GM12878 (cell line): ENCODE results near the gene SETD1A. TPM values are rescaled to one million over a fixed set of nuclear protein-coding genes. Genes with fewer than 3 reads are reported as not detected.
A peak's percentile ranks its signal among the peaks of the same experiment; 100 is the strongest.

Experiments used
- ATAC-seq: fragments of 200-7000 bp; cut with Tn5 transposase; 3 replicates; pipeline ENCODE4 v1.9.1; 2020; ENCODE audit warnings: mild to moderate bottlenecking, moderate library complexity
- BruUV-seq: library from RNA; stranded (reverse); fragments of 400-500 nt; replicated peaks from 2 replicates; lab custom pipeline; 2021; lab: Mats Ljungman, UMichigan
- CTCF ChIA-PET: fragments of 300-600 bp; sonication (Branson Sonifier 250); formaldehyde crosslinking; extraction: SDS; loops from one replicate; lab custom pipeline; 2021; ENCODE audit warnings: inconsistent platforms; lab: Yijun Ruan, JAX
- POLR2A ChIA-PET: fragments of 350-600 bp; formaldehyde crosslinking; extraction: SDS; loops from one replicate; lab custom pipeline; 2021; ENCODE audit warnings: inconsistent platforms; lab: Charles Lee
- RAD21 ChIA-PET: fragments of 300-600 bp; sonication (Branson Sonifier 250); formaldehyde crosslinking; loops from one replicate; lab custom pipeline; 2023; ENCODE audit warnings: antibody characterized with exemption; ENCODE audit not compliant: unreplicated experiment; lab: Charles Lee
- SMC1A ChIA-PET: fragments of 300-600 bp; sonication (Branson Sonifier 250); formaldehyde crosslinking; loops from one replicate; lab custom pipeline; 2023; ENCODE audit not compliant: unreplicated experiment, uncharacterized antibody; lab: Charles Lee
- DNase-seq: peaks from one replicate; pipeline ENCODE4 v3.0.0-alpha.2; 2011; ENCODE audit warnings: low read depth, low spot score
- FAIRE-seq: peaks from 3 replicates; lab custom pipeline; 2011; peaks lifted over from hg19 to GRCh38; lab: Jason Lieb, UNC
- H2AFZ ChIP-seq: 2 replicates; pipeline ENCODE4 v1.6.0; 2011; ENCODE audit warnings: low read depth, low read length, control low read depth; ENCODE audit not compliant: control insufficient read depth
- H3K27ac ChIP-seq: 2 replicates; pipeline ENCODE4 v1.5.1; 2011; ENCODE audit warnings: control low read depth; ENCODE audit not compliant: control insufficient read depth, insufficient read depth
- H3K27me3 ChIP-seq, 2 experiments: replicated peaks in 1 of 2; 2 replicates each; pipeline versions ENCODE4 v1.6.0 to v1.6.1; 2011; ENCODE audit warnings: low read length in 1 of 2; ENCODE audit not compliant: control insufficient read depth in 2 of 2, insufficient read depth in 2 of 2
- H3K36me3 ChIP-seq, 2 experiments: 2 replicates each; pipeline ENCODE4 v1.5.1; 2011; ENCODE audit warnings: low read length in 1 of 2; ENCODE audit not compliant: control insufficient read depth in 2 of 2, insufficient read depth in 2 of 2
- H3K4me1 ChIP-seq: 2 replicates; pipeline ENCODE4 v1.6.1; 2011; ENCODE audit warnings: mild to moderate bottlenecking, low read length, moderate library complexity, mixed read lengths; ENCODE audit not compliant: control insufficient read depth, insufficient read depth
- H3K4me2 ChIP-seq: 2 replicates; pipeline ENCODE4 v1.6.0; 2011; ENCODE audit warnings: control low read depth; ENCODE audit not compliant: control insufficient read depth, insufficient read depth
- H3K4me3 ChIP-seq: fragments of 200-600 bp; sonication (generic); 2 replicates; pipeline ENCODE4 v1.5.1; 2016
- H3K79me2 ChIP-seq: 2 replicates; pipeline ENCODE4 v1.6.0; 2011; ENCODE audit warnings: low read length; ENCODE audit not compliant: control insufficient read depth, insufficient read depth
- H3K9ac ChIP-seq: 2 replicates; pipeline ENCODE4 v1.8.0; 2011; ENCODE audit warnings: low read length, control low read depth, mixed read lengths; ENCODE audit not compliant: control insufficient read depth, insufficient read depth
- H3K9me3 ChIP-seq: replicated peaks from 3 replicates; pipeline ENCODE4 v1.5.1; 2011; ENCODE audit warnings: mild to moderate bottlenecking, low read length; ENCODE audit not compliant: control insufficient read depth, insufficient read depth
- H4K20me1 ChIP-seq: 2 replicates; pipeline ENCODE4 v1.6.0; 2011; ENCODE audit not compliant: control insufficient read depth, insufficient read depth
- CHD2 ChIP-seq: IDR thresholded peaks from 2 replicates; pipeline ENCODE4 v1.6.1; 2011; ENCODE audit warnings: low read depth, low read length, improper control_type of control experiment, borderline replicate concordance
- HDGF ChIP-seq: fragments of 450-650 bp; IDR thresholded peaks from 2 replicates; pipeline ENCODE4 v1.6.1; 2016; ENCODE audit warnings: antibody characterized with exemption
- MXI1 ChIP-seq: fragments of 150-350 bp; IDR thresholded peaks from 2 replicates; pipeline ENCODE4 v1.6.1; 2011; ENCODE audit warnings: low read depth, mild to moderate bottlenecking, inconsistent platforms, low read length, improper control_type of control experiment
- NBN ChIP-seq: fragments of 450-650 bp; IDR thresholded peaks from 2 replicates; pipeline ENCODE4 v1.6.1; 2016
- NR2F1 ChIP-seq: fragments of 450-650 bp; conservative IDR thresholded peaks from 2 replicates; pipeline ENCODE4 v1.6.1; 2017; ENCODE audit warnings: mild to moderate bottlenecking
- PAX5 ChIP-seq: IDR thresholded peaks from 2 replicates; pipeline ENCODE4 v1.6.1; 2011; ENCODE audit warnings: low read depth, low read length, borderline replicate concordance
- RAD21 ChIP-seq: IDR thresholded peaks from 2 replicates; pipeline ENCODE4 v1.6.1; 2011; ENCODE audit warnings: mild to moderate bottlenecking, low read depth, low read length, moderate library complexity; ENCODE audit not compliant: insufficient read depth
- RAD51 ChIP-seq: fragments of 450-650 bp; IDR thresholded peaks from 2 replicates; pipeline ENCODE4 v1.6.1; 2016; ENCODE audit warnings: moderate library complexity, mild to moderate bottlenecking, inconsistent platforms
- RB1 ChIP-seq: fragments of 450-650 bp; formaldehyde crosslinking; IDR thresholded peaks from 2 replicates; pipeline ENCODE4 v1.6.1; 2017; ENCODE audit warnings: mild to moderate bottlenecking, borderline replicate concordance
- SIX5 ChIP-seq: IDR thresholded peaks from 2 replicates; pipeline ENCODE4 v1.6.1; 2011; ENCODE audit warnings: mild to moderate bottlenecking, low read depth, low read length, moderate library complexity; ENCODE audit not compliant: severe bottlenecking
- SMARCA5 ChIP-seq: fragments of 450-650 bp; IDR thresholded peaks from 2 replicates; pipeline ENCODE4 v1.6.1; 2017; ENCODE audit warnings: mild to moderate bottlenecking
- TCF3 ChIP-seq: IDR thresholded peaks from 2 replicates; pipeline ENCODE4 v1.6.1; 2012; ENCODE audit warnings: low read depth, mild to moderate bottlenecking, low read length, borderline replicate concordance; ENCODE audit not compliant: insufficient read depth
- YY1 ChIP-seq: IDR thresholded peaks from 2 replicates; pipeline ENCODE4 v1.6.1; 2011; ENCODE audit warnings: low read depth, mild to moderate bottlenecking, low read length
- ZNF207 ChIP-seq: fragments of 450-650 bp; IDR thresholded peaks from 2 replicates; pipeline ENCODE4 v1.6.1; 2014; ENCODE audit warnings: antibody characterized with exemption, mild to moderate bottlenecking, borderline replicate concordance
- WGBS: methylation state at CpG from one replicate; pipeline ENCODE4 v1.1.6; 2016; ENCODE audit warnings: low lambda C conversion rate; ENCODE audit not compliant: insufficient replicate concordance, insufficient coverage; ENCODE audit errors: missing lambda C conversion rate; 5-methylcytosine and 5-hydroxymethylcytosine counted together
- in situ Hi-C: fragments of 300-500 bp; cut with MboI; formaldehyde crosslinking; loops from 9 replicates; pipeline ENCODE4 v1.14.3; 2018; ENCODE audit warnings: mixed read lengths
- intact Hi-C: fragments of 100-400 bp; cut with micrococcal nuclease; formaldehyde crosslinking; loops from one replicate; pipeline ENCODE4 v1.14.2; 2022; ENCODE audit not compliant: unreplicated experiment
- polyA plus RNA-seq, 11 experiments: library from polyadenylated mRNA; depleted of rRNA in 4 of 11; unstranded in 6 of 11; stranded (reverse) in 5 of 11; fragments of >200 nt; fragmentation: Nextera tagmentation in 4 of 11; fragmentation: Illumina TruSeq in 1 of 11; extraction: Ambion mirVana in 4 of 11; extraction: Trizol in 1 of 11; gene quantifications; 1 replicate in 1 of 11; 2 replicates in 10 of 11; pipeline versions ENCODE4 v1.2.1 to v1.2.3, GENCODE V29; 2011 to 2016; ENCODE audit warnings: inconsistent platforms in 2 of 11, missing spikeins in 2 of 11, low read depth in 1 of 11
- total RNA-seq, 4 experiments: library from RNA; depleted of rRNA in 3 of 4; stranded (reverse); fragments of >200 nt in 3 of 4; fragmentation: Illumina TruSeq in 1 of 4; extraction: Trizol in 1 of 4; gene quantifications; 2 replicates each; pipeline versions ENCODE4 v1.2.1 to v1.2.3, GENCODE V29; 2013 to 2021
- TF ChIP-seq, protein P1 (sequence below): IDR thresholded peaks from 2 replicates; pipeline ENCODE4 v1.6.1; 2012; ENCODE audit warnings: low read depth, low read length, improper control_type of control experiment
- TF ChIP-seq, protein P2 (sequence below), 3 experiments: IDR thresholded peaks in 2 of 3; conservative IDR thresholded peaks in 1 of 3; 2 replicates each; pipeline ENCODE4 v1.5.1; 2011; ENCODE audit warnings: low read depth in 3 of 3, low read length in 3 of 3, mild to moderate bottlenecking in 3 of 3, control low read depth in 2 of 3, moderate library complexity in 2 of 3, inconsistent platforms in 1 of 3, mixed read lengths in 1 of 3; ENCODE audit not compliant: control insufficient read depth in 2 of 3, insufficient read depth in 1 of 3; ENCODE audit errors: extremely low read depth in 1 of 3
- TF ChIP-seq, protein P3 (sequence below): IDR thresholded peaks from 2 replicates; pipeline ENCODE4 v1.6.1; 2012; ENCODE audit warnings: low read depth, low read length, improper control_type of control experiment
- TF ChIP-seq, protein P4 (sequence below): IDR thresholded peaks from 2 replicates; pipeline ENCODE4 v1.6.1; 2011; ENCODE audit warnings: borderline replicate concordance, low read depth, mild to moderate bottlenecking, moderate library complexity, mixed read lengths, low read length; ENCODE audit not compliant: insufficient read depth; ENCODE audit errors: extremely low read length

SETD1A gene
- total and polyA plus RNA-seq, 10 of the 15 experiments (the other 5 are each of a cell fraction or from before 2014, with no cell fraction given), result 0.02 to 25.9 (median 4.9) TPM

DNA sequence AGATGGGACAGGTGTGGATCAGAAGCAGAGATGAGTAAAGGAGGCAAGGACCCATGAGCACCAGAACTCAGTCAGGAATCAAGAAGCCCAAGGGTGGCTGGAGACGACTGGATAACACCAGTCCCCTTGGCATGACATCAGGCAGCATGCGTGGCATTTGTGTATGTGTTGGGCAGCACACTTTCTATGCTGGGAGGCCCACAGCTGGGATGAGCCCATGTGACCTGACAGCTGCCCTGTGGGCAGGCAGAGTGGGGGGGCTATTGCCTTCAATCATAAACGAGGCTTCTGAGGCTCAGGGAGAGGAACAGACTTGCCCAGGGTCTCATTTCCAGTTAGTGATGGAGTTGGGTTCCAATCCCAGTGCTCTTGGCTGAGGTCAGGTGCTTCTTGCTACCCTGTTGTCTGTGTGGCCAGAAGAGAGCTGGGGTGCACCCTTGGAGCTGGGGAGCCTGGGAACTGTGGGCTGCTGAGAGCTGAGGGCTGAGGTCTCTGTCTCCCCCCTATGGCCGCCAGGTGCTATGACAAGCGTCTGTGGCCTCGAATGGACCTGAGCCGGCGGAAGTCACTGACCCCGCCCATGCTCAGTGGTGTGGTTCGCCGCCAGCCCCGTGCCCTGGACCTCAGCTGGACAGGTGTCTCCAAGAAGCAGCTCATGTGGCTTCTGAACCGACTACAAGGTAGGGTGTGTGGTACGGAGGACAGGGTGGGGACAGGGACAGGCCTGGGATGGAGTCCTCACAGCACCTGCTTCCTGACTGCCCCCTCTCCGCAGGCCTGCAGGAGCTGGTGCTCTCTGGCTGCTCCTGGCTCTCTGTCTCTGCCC, 15.7 kb upstream of the SETD1A start:
- WGBS, result 23% methylated on average over 15 of the region's 15 CpGs
- no peak for DNase-seq
- in situ Hi-C loops, result no loop called here
- Histone ChIP-seq H3K79me2 (no peaks in the 10 kb centered on the region), H3K9me3 (no peaks in the 10 kb centered on the region), H3K36me3 (peaks cover 0 to 7% of the 10 kb centered on the region in 2 experiments; a peak in 2 of 4 replicates), H3K4me2 (peak overlapping the region; percentile 34), H3K27me3 (no peaks in the 10 kb centered on the region), H4K20me1 (no peaks in the 10 kb centered on the region), H3K4me3 (no peak overlapping the region), H3K4me1 (peaks cover 9% of the 10 kb centered on the region), H2AFZ (peak overlapping the region; percentile 49; the same call in 1 of the 2 replicates), H3K27ac (no peak overlapping the region), H3K9ac (no peak overlapping the region)
- FAIRE-seq, result peak; percentile 98
- ChIA-PET POLR2A (interaction anchor here (0.6 to 3.2 kb wide), 5 partner anchors 8 to 194 kb away, joined by 3 to 8 read pairs (median 3); partner anchors contain the start of gene FBXL19), CTCF (interaction anchor here (0.7 to 5.0 kb wide), 39 partner anchors 8 to 514 kb away, joined by 3 to 60 read pairs (median 4); partner anchors contain the start of genes FBXL19 and SRCAP), RAD21 (interaction anchor here (0.7 to 4.2 kb wide), 13 partner anchors 9 to 245 kb away, joined by 3 to 34 read pairs (median 4); partner anchors contain the start of gene PHKG2), SMC1A (interaction anchor here (0.7 to 4.0 kb wide), 13 partner anchors 8 to 281 kb away, joined by 3 to 39 read pairs (median 5); partner anchors contain the start of gene CTF1)
- no TSS peak for BruUV-seq
- intact Hi-C loops, result loop anchor here (1.0 kb wide), 1 partner anchor 98 kb away; no protein-coding TSS in a partner anchor
- peak; percentile 99 for ATAC-seq
- TF ChIP-seq, protein P1, sequence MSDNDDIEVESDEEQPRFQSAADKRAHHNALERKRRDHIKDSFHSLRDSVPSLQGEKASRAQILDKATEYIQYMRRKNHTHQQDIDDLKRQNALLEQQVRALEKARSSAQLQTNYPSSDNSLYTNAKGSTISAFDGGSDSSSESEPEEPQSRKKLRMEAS, result no peak
- TF ChIP-seq ZNF207 (0 out of 2 replicates have a peak, but pooled peaks have one; percentile 21), NBN (0 out of 2 replicates have a peak, but pooled peaks have one; percentile 64), MXI1 (0 out of 2 replicates have a peak, but pooled peaks have one; percentile 37), RB1 (0 out of 2 replicates have a peak, but pooled peaks have one; percentile 51), RAD51 (peak; percentile 38; the same call in 1 of the 2 replicates), PAX5 (peak; percentile 47; the same call in 1 of the 2 replicates), TCF3 (0 out of 2 replicates have a peak, but pooled peaks have one; percentile 27), YY1 (peak; percentile 54; the same call in 1 of the 2 replicates), SIX5 (peak; percentile 10), CHD2 (no peak), NR2F1 (peak; percentile 16; the same call in 1 of the 2 replicates), RAD21 (peak; percentile 67), SMARCA5 (no peak; the same call in 1 of the 2 replicates), HDGF (peak; percentile 57; the same call in 1 of the 2 replicates)
- TF ChIP-seq, protein P2, sequence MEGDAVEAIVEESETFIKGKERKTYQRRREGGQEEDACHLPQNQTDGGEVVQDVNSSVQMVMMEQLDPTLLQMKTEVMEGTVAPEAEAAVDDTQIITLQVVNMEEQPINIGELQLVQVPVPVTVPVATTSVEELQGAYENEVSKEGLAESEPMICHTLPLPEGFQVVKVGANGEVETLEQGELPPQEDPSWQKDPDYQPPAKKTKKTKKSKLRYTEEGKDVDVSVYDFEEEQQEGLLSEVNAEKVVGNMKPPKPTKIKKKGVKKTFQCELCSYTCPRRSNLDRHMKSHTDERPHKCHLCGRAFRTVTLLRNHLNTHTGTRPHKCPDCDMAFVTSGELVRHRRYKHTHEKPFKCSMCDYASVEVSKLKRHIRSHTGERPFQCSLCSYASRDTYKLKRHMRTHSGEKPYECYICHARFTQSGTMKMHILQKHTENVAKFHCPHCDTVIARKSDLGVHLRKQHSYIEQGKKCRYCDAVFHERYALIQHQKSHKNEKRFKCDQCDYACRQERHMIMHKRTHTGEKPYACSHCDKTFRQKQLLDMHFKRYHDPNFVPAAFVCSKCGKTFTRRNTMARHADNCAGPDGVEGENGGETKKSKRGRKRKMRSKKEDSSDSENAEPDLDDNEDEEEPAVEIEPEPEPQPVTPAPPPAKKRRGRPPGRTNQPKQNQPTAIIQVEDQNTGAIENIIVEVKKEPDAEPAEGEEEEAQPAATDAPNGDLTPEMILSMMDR (IDR thresholded peaks at IDR 0.05 in 2 of 3, conservative IDR thresholded peaks at IDR 0.05 in 1 of 3; ENCODE audit: control insufficient read depth in 2 of 3, extremely low read depth in 1 of 3, insufficient read depth in 1 of 3, low read depth in 3 of 3, low read length in 3 of 3), result peak; percentile 94 to 99 (median 95)
- TF ChIP-seq, protein P3, sequence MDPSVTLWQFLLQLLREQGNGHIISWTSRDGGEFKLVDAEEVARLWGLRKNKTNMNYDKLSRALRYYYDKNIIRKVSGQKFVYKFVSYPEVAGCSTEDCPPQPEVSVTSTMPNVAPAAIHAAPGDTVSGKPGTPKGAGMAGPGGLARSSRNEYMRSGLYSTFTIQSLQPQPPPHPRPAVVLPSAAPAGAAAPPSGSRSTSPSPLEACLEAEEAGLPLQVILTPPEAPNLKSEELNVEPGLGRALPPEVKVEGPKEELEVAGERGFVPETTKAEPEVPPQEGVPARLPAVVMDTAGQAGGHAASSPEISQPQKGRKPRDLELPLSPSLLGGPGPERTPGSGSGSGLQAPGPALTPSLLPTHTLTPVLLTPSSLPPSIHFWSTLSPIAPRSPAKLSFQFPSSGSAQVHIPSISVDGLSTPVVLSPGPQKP, result peak; percentile 27; the same call in 1 of the 2 replicates
- TF ChIP-seq, protein P4, sequence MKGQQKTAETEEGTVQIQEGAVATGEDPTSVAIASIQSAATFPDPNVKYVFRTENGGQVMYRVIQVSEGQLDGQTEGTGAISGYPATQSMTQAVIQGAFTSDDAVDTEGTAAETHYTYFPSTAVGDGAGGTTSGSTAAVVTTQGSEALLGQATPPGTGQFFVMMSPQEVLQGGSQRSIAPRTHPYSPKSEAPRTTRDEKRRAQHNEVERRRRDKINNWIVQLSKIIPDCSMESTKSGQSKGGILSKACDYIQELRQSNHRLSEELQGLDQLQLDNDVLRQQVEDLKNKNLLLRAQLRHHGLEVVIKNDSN, result peak; percentile 24
